HepG2 (cell line): Measurements from ENCODE around the gene GLYR1. TPM values are rescaled to one million over a fixed set of nuclear protein-coding genes. Genes with fewer than 3 reads are reported as not detected.
A peak's percentile ranks its signal among the peaks of the same experiment; 100 is the strongest.

ENCODE experiments used
- ATAC-seq: fragments of 200-7000 bp; cut with Tn5 transposase; 3 replicates; pipeline ENCODE4 v1.9.1; 2020; ENCODE audit warnings: mild to moderate bottlenecking, moderate library complexity
- BruUV-seq: library from RNA; stranded (reverse); fragments of 400-500 nt; replicated peaks from 2 replicates; lab custom pipeline; 2021; lab: Mats Ljungman, UMichigan
- CTCF ChIA-PET: fragments of 300-600 bp; formaldehyde crosslinking; extraction: SDS; loops from one replicate; lab custom pipeline; 2021; ENCODE audit warnings: low total read pairs, inconsistent platforms, low intra/inter-chr PET ratio; lab: Yijun Ruan, JAX
- POLR2A ChIA-PET: fragments of 350-600 bp; sonication (Branson Sonifier 250); formaldehyde crosslinking; loops from one replicate; lab custom pipeline; 2020; ENCODE audit warnings: antibody characterized with exemption, inconsistent platforms; lab: Yijun Ruan, JAX
- DNase-seq: peaks from one replicate; pipeline ENCODE4 v3.0.0-alpha.2; 2015; ENCODE audit warnings: low spot score
- FAIRE-seq: peaks from 3 replicates; lab custom pipeline; 2011; peaks lifted over from hg19 to GRCh38; lab: Jason Lieb, UNC
- H2AFZ ChIP-seq: one replicate; pipeline ENCODE4 v1.6.1; 2011; ENCODE audit warnings: low read length, inconsistent platforms
- H3K27ac ChIP-seq: fragments of 300-600 bp; 3 replicates; pipeline ENCODE4 v1.8.0; 2011; ENCODE audit warnings: mixed run types, mild to moderate bottlenecking, mixed read lengths, low read length, inconsistent platforms; ENCODE audit not compliant: insufficient read depth; ENCODE audit errors: extremely low read length
- H3K27me3 ChIP-seq, 2 experiments: fragments of 200-600 bp in 1 of 2; 2 replicates in 1 of 2; 3 replicates in 1 of 2; pipeline versions ENCODE4 v1.6.0 to v1.8.0; 2011; ENCODE audit warnings: low read length in 2 of 2, mild to moderate bottlenecking in 2 of 2, moderate library complexity in 2 of 2, inconsistent platforms in 1 of 2; ENCODE audit not compliant: insufficient read depth in 2 of 2, control insufficient read depth in 1 of 2
- H3K36me3 ChIP-seq, 2 experiments: fragments of 200-600 bp in 1 of 2; replicated peaks in 1 of 2; 2 replicates in 1 of 2; 3 replicates in 1 of 2; pipeline versions ENCODE4 v1.5.1 to v1.8.0; 2011; ENCODE audit warnings: low read length in 2 of 2, inconsistent platforms in 1 of 2; ENCODE audit not compliant: insufficient read depth in 2 of 2, control insufficient read depth in 1 of 2
- H3K4me1 ChIP-seq: 2 replicates; pipeline ENCODE4 v1.5.1; 2012; ENCODE audit warnings: low read length, inconsistent platforms; ENCODE audit not compliant: insufficient read depth
- H3K4me2 ChIP-seq: 2 replicates; pipeline ENCODE4 v1.6.0; 2011; ENCODE audit warnings: low read depth, low read length, inconsistent platforms
- H3K4me3 ChIP-seq, 3 experiments: fragments of 200-600 bp in 1 of 3; sonication (generic), shearing (Covaris generic) in 1 of 3; replicated peaks in 1 of 3; 2 replicates each; pipeline ENCODE4 v1.5.1; 2011 to 2016; ENCODE audit warnings: low read length in 3 of 3, inconsistent platforms in 2 of 3, low read depth in 2 of 3, mild to moderate bottlenecking in 2 of 3, control low read depth in 1 of 3, mixed read lengths in 1 of 3; ENCODE audit not compliant: insufficient read depth in 1 of 3
- H3K79me2 ChIP-seq: one replicate; pipeline ENCODE4 v1.6.1; 2011; ENCODE audit warnings: low read length, inconsistent platforms; ENCODE audit not compliant: insufficient read depth
- H3K9ac ChIP-seq: 2 replicates; pipeline ENCODE4 v1.6.0; 2011; ENCODE audit warnings: mild to moderate bottlenecking, low read depth, low read length, inconsistent platforms; ENCODE audit not compliant: insufficient read depth
- H3K9me3 ChIP-seq: 2 replicates; pipeline ENCODE4 v1.5.1; 2012; ENCODE audit warnings: mild to moderate bottlenecking, low read length
- H4K20me1 ChIP-seq: 2 replicates; pipeline ENCODE4 v1.6.0; 2011; ENCODE audit warnings: inconsistent platforms, mild to moderate bottlenecking, low read length, moderate library complexity; ENCODE audit not compliant: insufficient read depth
- ADNP ChIP-seq: sonication (generic); formaldehyde crosslinking; IDR thresholded peaks from 2 replicates; pipeline ENCODE4 v1.4.0; 2020; ENCODE audit warnings: missing genetic modification reagents
- ATF4 ChIP-seq, 2 experiments: fragments of 450-650 bp in 1 of 2; sonication (generic) in 1 of 2; formaldehyde crosslinking; IDR thresholded peaks; 2 replicates each; pipeline versions ENCODE4 v1.5.0 to v1.8.0; 2020 to 2022; ENCODE audit warnings: mild to moderate bottlenecking in 1 of 2, missing genetic modification reagents in 1 of 2
- GATA4 ChIP-seq: sonication (generic); IDR thresholded peaks from 2 replicates; pipeline ENCODE4 v1.6.1; 2016; ENCODE audit warnings: antibody characterized with exemption, low read depth, borderline replicate concordance
- HIVEP1 ChIP-seq: sonication (generic); formaldehyde crosslinking; IDR thresholded peaks from 2 replicates; pipeline ENCODE4 v1.4.0; 2020; ENCODE audit warnings: mild to moderate bottlenecking, missing genetic modification reagents
- HNRNPK ChIP-seq: fragments of 200-400 bp; formaldehyde crosslinking; IDR thresholded peaks from 2 replicates; pipeline ENCODE4 v1.6.1; 2018; ENCODE audit warnings: low read length, low read depth, moderate library complexity, mild to moderate bottlenecking; ENCODE audit not compliant: poor library complexity, severe bottlenecking
- IRF2 ChIP-seq: IDR thresholded peaks from 2 replicates; pipeline ENCODE4 v1.6.1; 2018; ENCODE audit warnings: missing genetic modification reagents, missing compliant biosample characterization
- MED13 ChIP-seq: sonication (generic); formaldehyde crosslinking; IDR thresholded peaks from 2 replicates; pipeline ENCODE4 v1.5.0; 2020; ENCODE audit warnings: missing genetic modification reagents
- NR2F1 ChIP-seq, 2 experiments: fragments of 450-650 bp in 1 of 2; formaldehyde crosslinking in 1 of 2; IDR thresholded peaks; 2 replicates each; pipeline versions ENCODE4 v1.5.0 to v1.6.1; 2016 to 2020; ENCODE audit warnings: mild to moderate bottlenecking in 1 of 2, missing compliant biosample characterization in 1 of 2, missing genetic modification reagents in 1 of 2, moderate library complexity in 1 of 2
- POLR2AphosphoS5 ChIP-seq: IDR thresholded peaks from 2 replicates; pipeline ENCODE4 v1.6.1; 2012; ENCODE audit warnings: low read depth, low read length
- RARG ChIP-seq: sonication (generic); formaldehyde crosslinking; IDR thresholded peaks from 2 replicates; pipeline ENCODE4 v1.4.0; 2020; ENCODE audit warnings: low read depth, mild to moderate bottlenecking, missing genetic modification reagents
- RFXANK ChIP-seq: IDR thresholded peaks from 2 replicates; pipeline ENCODE4 v1.6.1; 2016
- TIGD3 ChIP-seq: sonication (generic); formaldehyde crosslinking; IDR thresholded peaks from 2 replicates; pipeline ENCODE4 v1.5.1; 2020; ENCODE audit warnings: mild to moderate bottlenecking, missing genetic modification reagents, borderline replicate concordance
- ZBTB25 ChIP-seq: IDR thresholded peaks from 2 replicates; pipeline ENCODE4 v1.6.1; 2018; ENCODE audit warnings: missing genetic modification reagents
- ZNF577 ChIP-seq: sonication (generic); formaldehyde crosslinking; IDR thresholded peaks from 2 replicates; pipeline ENCODE4 v1.4.0; 2020; ENCODE audit warnings: mild to moderate bottlenecking, low read depth, missing genetic modification reagents, borderline replicate concordance
- ZNF644 ChIP-seq: IDR thresholded peaks from 2 replicates; pipeline ENCODE4 v1.6.1; 2016; ENCODE audit warnings: low read depth
- WGBS: methylation state at CpG from one replicate; pipeline ENCODE4 v1.1.6; 2017; ENCODE audit warnings: low lambda C conversion rate; 5-methylcytosine and 5-hydroxymethylcytosine counted together
- in situ Hi-C: cut with HindIII; loops from 2 replicates; pipeline ENCODE4 v1.10.0; 2017; ENCODE audit warnings: low pct_unique_long_range_greater_than_20kb; ENCODE audit not compliant: extremely low pct_ligation_motif_present
- intact Hi-C: fragments of 100-400 bp; cut with micrococcal nuclease; formaldehyde crosslinking; loops from one replicate; pipeline ENCODE4 v1.10.0; 2022; ENCODE audit not compliant: unreplicated experiment
- polyA plus RNA-seq, 8 experiments: library from polyadenylated mRNA; depleted of rRNA in 3 of 8; stranded (reverse) in 7 of 8; unstranded in 1 of 8; fragments of >200 nt; fragmentation: Illumina TruSeq in 4 of 8; extraction: Trizol in 4 of 8; gene quantifications; 2 replicates each; pipeline versions ENCODE4 v1.2.1 to v1.2.3, GENCODE V29; 2011 to 2016; ENCODE audit warnings: low read depth in 4 of 8, missing spikeins in 1 of 8, mixed read lengths in 1 of 8; ENCODE audit not compliant: insufficient read depth in 1 of 8
- total RNA-seq, 5 experiments: library from RNA; depleted of rRNA; stranded (reverse); fragments of >200 nt; fragmentation: Illumina TruSeq; extraction: Trizol; gene quantifications; 2 replicates each; pipeline ENCODE4 v1.2.3, GENCODE V29; 2016; ENCODE audit warnings: low read depth in 1 of 5

Gene GLYR1
- total and polyA plus RNA-seq, 2 of the 13 experiments (the other 11 are each of a cell fraction or from before 2014, with no cell fraction given), result 28.3 to 48.7 TPM

- no peaks in the 10 kb centered on the region for H3K9me3 ChIP-seq
- H3K4me3 ChIP-seq, result no peak overlapping the region
- ChIA-PET POLR2A (interaction anchor here (2.4 to 3.0 kb wide), 2 partner anchors 11 to 22 kb away, joined by 17 read pairs; partner anchors contain the start of gene ROGDI), CTCF (no interaction called here)
- no peak for FAIRE-seq
- no peaks in the 10 kb centered on the region for H4K20me1 ChIP-seq
- WGBS, result 19% methylated on average over 10 of the region's 10 CpGs
- no peak overlapping the region for H3K27ac ChIP-seq
- no peak overlapping the region for H2AFZ ChIP-seq
- no peak for DNase-seq
- TF ChIP-seq POLR2AphosphoS5 (no peak), ZBTB25 (no peak), ATF4 (CRISPR knock-in tag; IDR thresholded peaks at IDR 0.05) (0 out of 4 replicates have a peak, but pooled peaks of 1 of the 2 experiments have one; percentile 47)
- peaks cover 69% of the 10 kb centered on the region for H3K4me1 ChIP-seq
- ATAC-seq, result no peak
- H3K9ac ChIP-seq, result no peak overlapping the region
- H3K4me2 ChIP-seq, result peak overlapping the region; percentile 44; the same call in 1 of the 2 replicates
- H3K79me2 ChIP-seq, result no peaks in the 10 kb centered on the region
- in situ Hi-C loops, result no loop called here
- H3K27me3 ChIP-seq, result no peaks in the 10 kb centered on the region; a peak in 1 of 5 replicates
- BruUV-seq, result no TSS peak
- H3K36me3 ChIP-seq, result no peaks in the 10 kb centered on the region
- intact Hi-C loops, result no loop called here
Observed at GRCh38 chr16:4790261-4790660, 56.8 kb downstream of the GLYR1 start.

GRCh38 chr16:4788910-4789309, 58.2 kb downstream of the GLYR1 start:
- Histone ChIP-seq H3K27me3 (no peaks in the 10 kb centered on the region; a peak in 1 of 5 replicates), H3K4me3 (peak overlapping the region in 2 of 3 experiments; percentile 9 to 67; a peak in 3 of 6 replicates), H3K36me3 (no peaks in the 10 kb centered on the region), H3K79me2 (no peaks in the 10 kb centered on the region), H3K9ac (peak overlapping the region; percentile 11), H3K27ac (peak overlapping the region; percentile 22), H3K9me3 (no peaks in the 10 kb centered on the region), H4K20me1 (no peaks in the 10 kb centered on the region), H3K4me1 (peaks cover 82% of the 10 kb centered on the region), H3K4me2 (peak overlapping the region; percentile 88), H2AFZ (no peak overlapping the region)
- DNase-seq (no peak), FAIRE-seq (no peak), ATAC-seq (peak; percentile 13)
- ChIA-PET POLR2A (interaction anchor here (0.8 to 3.0 kb wide), 5 partner anchors 12 to 156 kb away, joined by 3 to 17 read pairs (median 5); partner anchors contain the start of genes ANKS3, DNAAF8 and ROGDI), CTCF (interaction anchor here (0.9 kb wide), 1 partner anchor 136 kb away, joined by 3 read pairs; no protein-coding TSS in a partner anchor)
- intact Hi-C loops, result no loop called here
- in situ Hi-C loops, result no loop called here
- BruUV-seq, result no TSS peak
- under 1% methylated on average over 7 of the region's 7 CpGs for WGBS
- TF ChIP-seq ADNP (CRISPR knock-in tag) (peak; percentile 28; the same call in 1 of the 2 replicates), NR2F1 (CRISPR knock-in tag; IDR thresholded peaks at IDR 0.05) (no peak), ZNF577 (CRISPR knock-in tag) (no peak), RFXANK (CRISPR knock-in tag) (no peak), TIGD3 (CRISPR knock-in tag) (no peak), HIVEP1 (no peak), HNRNPK (no peak), IRF2 (no peak), GATA4 (no peak), RARG (no peak), ZNF644 (CRISPR knock-in tag) (no peak), MED13 (CRISPR knock-in tag) (no peak)
